K562 (cell line): Measurements from ENCODE around the gene ZFAND6. TPM values are rescaled to one million over a fixed set of nuclear protein-coding genes. Genes with fewer than 3 reads are reported as not detected.
A peak's percentile ranks its signal among the peaks of the same experiment; 100 is the strongest.

ENCODE experiments used
- ARID2 ChIP-seq: fragments of 450-650 bp; IDR thresholded peaks from 2 replicates; pipeline ENCODE4 v1.6.1; 2017; ENCODE audit warnings: antibody characterized with exemption, mild to moderate bottlenecking
- ATF2 ChIP-seq: sonication (generic); formaldehyde crosslinking; IDR thresholded peaks from 2 replicates; pipeline ENCODE4 v1.8.1; 2022; ENCODE audit warnings: missing genetic modification reagents
- ATF7 ChIP-seq: fragments of 450-650 bp; IDR thresholded peaks from 2 replicates; pipeline ENCODE4 v1.7.1; 2014; ENCODE audit warnings: mild to moderate bottlenecking, moderate library complexity
- BRF2 ChIP-seq: IDR thresholded peaks from 3 replicates; pipeline ENCODE4 v1.6.1; 2011; ENCODE audit warnings: borderline replicate concordance, mild to moderate bottlenecking; ENCODE audit not compliant: insufficient read length, insufficient read depth
- DMBX1 ChIP-seq: fragments of 250-450 bp; sonication (Bioruptor Pico); IDR thresholded peaks from 2 replicates; pipeline ENCODE4 v1.8.0; 2022; ENCODE audit warnings: inconsistent platforms, mild to moderate bottlenecking, moderate library complexity, borderline replicate concordance
- ID3 ChIP-seq, 2 experiments: fragments of 250-450 bp in 1 of 2; fragments of 450-650 bp in 1 of 2; sonication (Bioruptor Pico) in 1 of 2; IDR thresholded peaks; 2 replicates each; pipeline versions ENCODE4 v1.6.1 to v1.8.0; 2016 to 2021; ENCODE audit warnings: mild to moderate bottlenecking in 2 of 2, moderate library complexity in 2 of 2, missing compliant biosample characterization in 1 of 2, missing genetic modification characterization in 1 of 2
- JUND ChIP-seq, 2 experiments: IDR thresholded peaks; 2 replicates in 1 of 2; 3 replicates in 1 of 2; pipeline ENCODE4 v1.6.1; 2011; ENCODE audit warnings: borderline replicate concordance in 2 of 2, low read depth in 2 of 2, low read length in 2 of 2, improper control_type of control experiment in 1 of 2, missing biosample characterization in 1 of 2, missing genetic modification characterization in 1 of 2, missing genetic modification reagents in 1 of 2
- NFATC3 ChIP-seq: fragments of 450-650 bp; IDR thresholded peaks from 2 replicates; pipeline ENCODE4 v1.6.1; 2017; ENCODE audit warnings: mild to moderate bottlenecking
- NFE2 ChIP-seq: IDR thresholded peaks from 2 replicates; pipeline ENCODE4 v1.6.1; 2014; ENCODE audit warnings: antibody characterized with exemption, low read depth
- PTBP1 ChIP-seq: fragments of 200-400 bp; formaldehyde crosslinking; IDR thresholded peaks from 2 replicates; pipeline ENCODE4 v1.6.1; 2017; ENCODE audit warnings: low read depth, low read length
- PYGO2 ChIP-seq: fragments of 450-650 bp; IDR thresholded peaks from 2 replicates; pipeline ENCODE4 v1.6.1; 2016; ENCODE audit warnings: mild to moderate bottlenecking, missing genetic modification characterization, moderate library complexity, missing compliant biosample characterization
- RFX1 ChIP-seq: fragments of 450-650 bp; IDR thresholded peaks from 2 replicates; pipeline ENCODE4 v1.6.1; 2016; ENCODE audit warnings: mild to moderate bottlenecking, moderate library complexity
- TFAP4 ChIP-seq: sonication (generic); formaldehyde crosslinking; IDR thresholded peaks from 2 replicates; pipeline ENCODE4 v1.8.0; 2022; ENCODE audit warnings: missing genetic modification reagents, mild to moderate bottlenecking, moderate library complexity, borderline replicate concordance
- ZFX ChIP-seq: sonication (generic); formaldehyde crosslinking; IDR thresholded peaks from 2 replicates; pipeline ENCODE4 v1.8.0; 2022; ENCODE audit warnings: mild to moderate bottlenecking, missing genetic modification reagents, moderate library complexity
- ZNF253 ChIP-seq: fragments of 250-450 bp; sonication (Bioruptor Pico); conservative IDR thresholded peaks from 2 replicates; pipeline ENCODE4 v1.6.1; 2021; ENCODE audit warnings: mild to moderate bottlenecking
- ZNF3 ChIP-seq: fragments of 250-450 bp; sonication (Bioruptor Pico); IDR thresholded peaks from 2 replicates; pipeline ENCODE4 v1.5.0; 2021; ENCODE audit warnings: mild to moderate bottlenecking, moderate library complexity
- ZNF449 ChIP-seq: fragments of 250-450 bp; sonication (Bioruptor Pico); IDR thresholded peaks from 2 replicates; pipeline ENCODE4 v1.8.0; 2022; ENCODE audit warnings: moderate library complexity, mild to moderate bottlenecking, inconsistent platforms
- ZNF778 ChIP-seq: fragments of 450-650 bp; formaldehyde crosslinking; IDR thresholded peaks from 2 replicates; pipeline ENCODE4 v1.4.0; 2020; ENCODE audit warnings: mild to moderate bottlenecking, moderate library complexity
- polyA plus RNA-seq, 8 experiments: library from polyadenylated mRNA; depleted of rRNA in 4 of 8; stranded (reverse) in 5 of 8; unstranded in 3 of 8; fragments of >200 nt; fragmentation: Nextera tagmentation in 2 of 8; fragmentation: Illumina TruSeq in 1 of 8; extraction: Ambion mirVana in 2 of 8; extraction: Trizol in 1 of 8; gene quantifications; 2 replicates each; pipeline versions ENCODE4 v1.2.1 to v1.2.3, GENCODE V29; 2011 to 2014; ENCODE audit warnings: inconsistent platforms in 1 of 8, missing spikeins in 1 of 8
- total RNA-seq, 7 experiments: library from RNA; depleted of rRNA in 6 of 7; stranded (reverse); fragments of >200 nt in 6 of 7; fragmentation: Illumina TruSeq in 2 of 7; extraction: Trizol in 2 of 7; gene quantifications; 2 replicates each; pipeline versions ENCODE4 v1.2.1 to v1.2.3, GENCODE V29; 2011 to 2021; ENCODE audit warnings: low replicate concordance in 1 of 7

Gene ZFAND6
- total and polyA plus RNA-seq, 9 of the 15 experiments (the other 6 are each of a cell fraction or from before 2014, with no cell fraction given) = 53.9 to 206 (median 88.9) TPM

GRCh38 chr15:80152896-80153876, 93.7 kb downstream of the ZFAND6 start, which contains the start of gene FAH (continued):
- no peak for TF ChIP-seq BRF2
- peak; percentile 75 for TF ChIP-seq ZFX
- TF ChIP-seq PYGO2 (tag) = no peak
- TF ChIP-seq TFAP4 (CRISPR knock-in tag) = peak; percentile 53; the same call in 1 of the 2 replicates
- no peak for TF ChIP-seq ATF2
- TF ChIP-seq ZNF253 = no peak
- TF ChIP-seq PTBP1 = no peak
- no peak for TF ChIP-seq ARID2
- TF ChIP-seq ID3 (CRISPR knock-in tag; IDR thresholded peaks at IDR 0.05) = no peak
- no peak for TF ChIP-seq ID3 (tag; IDR thresholded peaks at IDR 0.05)
- no peak for TF ChIP-seq ZNF778 (CRISPR knock-in tag)
- no peak for TF ChIP-seq NFATC3
- TF ChIP-seq JUND (IDR thresholded peaks at IDR 0.05; ENCODE audit: borderline replicate concordance, low read depth, low read length) = no peak
- TF ChIP-seq JUND (tag; IDR thresholded peaks at IDR 0.05; ENCODE audit: borderline replicate concordance, low read depth, low read length) = no peak
- TF ChIP-seq NFE2 = no peak
- TF ChIP-seq ATF7 = no peak
- TF ChIP-seq DMBX1 (CRISPR knock-in tag) = no peak
- TF ChIP-seq ZNF3 (CRISPR knock-in tag) = no peak
- no peak for TF ChIP-seq ZNF449
- no peak for TF ChIP-seq RFX1
